Nephron progenitor cell (in vitro differentiated cells): ENCODE results near the gene SMARCB1.
A peak's percentile ranks its signal among the peaks of the same experiment; 100 is the strongest.

ENCODE experiments used
- DNase-seq: peaks from one replicate; pipeline ENCODE4 v3.0.0; 2021
- H3K27ac Mint-ChIP-seq: 2 replicates; pipeline ENCODE4 v1.8.0; 2021; ENCODE audit warnings: mild to moderate bottlenecking, moderate library complexity, mixed read lengths
- H3K27me3 Mint-ChIP-seq: 2 replicates; pipeline ENCODE4 v1.8.0; 2021; ENCODE audit warnings: mild to moderate bottlenecking, low read depth, mixed read lengths; ENCODE audit not compliant: poor library complexity
- H3K36me3 Mint-ChIP-seq: 2 replicates; pipeline ENCODE4 v1.8.0; 2021; ENCODE audit warnings: low read depth, mixed read lengths
- H3K4me1 Mint-ChIP-seq: 2 replicates; pipeline ENCODE4 v1.8.0; 2021; ENCODE audit warnings: mixed read lengths
- H3K4me3 Mint-ChIP-seq: 2 replicates; pipeline ENCODE4 v1.8.0; 2021; ENCODE audit warnings: mild to moderate bottlenecking, moderate library complexity, mixed read lengths
- H3K9me3 Mint-ChIP-seq: 2 replicates; pipeline ENCODE4 v1.8.0; 2021; ENCODE audit warnings: mild to moderate bottlenecking, moderate library complexity, mixed read lengths
- TF ChIP-seq, protein P1 (sequence below): fragments of 200-600 bp; sonication (generic); IDR thresholded peaks from 2 replicates; pipeline ENCODE4 v1.5.0; 2021; ENCODE audit warnings: antibody characterized with exemption

The SMARCB1 gene

DNA sequence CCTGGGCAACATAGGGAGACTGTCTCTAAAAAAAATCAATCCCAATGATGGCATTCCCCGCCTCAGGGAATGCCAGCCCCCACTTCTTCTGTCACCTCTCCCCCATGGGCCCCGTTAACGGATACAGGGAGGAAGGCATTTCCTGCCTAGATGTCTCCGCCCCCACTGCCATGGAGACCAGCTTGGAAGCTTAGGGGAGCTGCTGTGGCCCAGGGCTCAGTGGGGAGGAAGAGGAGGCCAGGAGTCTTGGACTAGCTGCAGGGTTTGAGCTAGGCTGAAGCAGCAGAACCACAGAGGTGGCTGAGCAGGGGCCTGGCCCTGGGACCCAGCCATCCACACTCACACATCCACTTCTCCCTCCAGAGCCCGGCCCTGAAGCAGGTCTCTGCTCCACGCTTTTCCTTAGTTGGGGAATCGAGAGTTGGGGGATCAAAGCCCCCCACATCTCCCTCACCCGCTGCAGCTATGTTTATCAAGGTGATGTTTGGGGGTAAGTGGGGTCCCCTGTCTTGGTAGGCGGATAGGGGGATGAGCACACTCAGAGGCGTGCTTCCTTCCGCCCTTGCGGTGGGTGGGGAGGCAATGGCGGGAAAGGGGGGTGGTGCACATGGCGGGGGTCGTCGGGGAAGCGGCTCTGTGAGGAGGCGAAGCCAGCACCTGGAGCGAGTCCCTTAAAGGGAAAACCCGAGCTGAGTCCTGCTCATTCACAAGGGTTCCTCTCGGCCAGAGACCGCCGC is 23.8 kb upstream of the SMARCB1 start, which contains the start of gene C22orf15:
Gene C22orf15 (plus strand): TSS at position 149 of the 737 bp plus-strand sequence. CDS start 317 bp downstream, at position 466.
- H3K27ac Mint-ChIP-seq: peak within 1 kb of the TSS; percentile 39

DNA sequence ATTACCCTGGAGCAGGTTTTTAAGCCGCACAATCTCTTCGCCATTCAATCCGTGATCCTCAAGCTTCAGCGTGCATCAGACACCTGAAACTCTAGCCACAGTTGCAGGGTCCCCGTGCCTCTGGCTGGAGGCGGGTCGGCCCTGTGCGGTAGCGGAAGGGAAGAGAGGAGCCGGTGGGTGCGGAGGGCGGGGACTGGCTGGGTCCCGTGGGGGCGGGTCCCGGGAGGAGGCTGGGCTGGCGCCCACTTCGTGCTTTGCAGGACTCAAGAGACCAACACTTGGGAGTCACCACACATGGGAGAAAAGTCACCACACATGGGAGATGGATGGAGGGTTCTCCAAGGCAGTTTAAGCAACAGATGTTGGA is 23.2 kb upstream of the SMARCB1 start:
- DNase-seq: peak; percentile 68
- peaks cover 46% of the 10 kb centered on the region for H3K4me1 Mint-ChIP-seq
- H3K9me3 Mint-ChIP-seq: no peaks in the 10 kb centered on the region
- no peak overlapping the region for H3K27ac Mint-ChIP-seq
- H3K27me3 Mint-ChIP-seq: peaks cover 3% of the 10 kb centered on the region
- TF ChIP-seq, protein P1, sequence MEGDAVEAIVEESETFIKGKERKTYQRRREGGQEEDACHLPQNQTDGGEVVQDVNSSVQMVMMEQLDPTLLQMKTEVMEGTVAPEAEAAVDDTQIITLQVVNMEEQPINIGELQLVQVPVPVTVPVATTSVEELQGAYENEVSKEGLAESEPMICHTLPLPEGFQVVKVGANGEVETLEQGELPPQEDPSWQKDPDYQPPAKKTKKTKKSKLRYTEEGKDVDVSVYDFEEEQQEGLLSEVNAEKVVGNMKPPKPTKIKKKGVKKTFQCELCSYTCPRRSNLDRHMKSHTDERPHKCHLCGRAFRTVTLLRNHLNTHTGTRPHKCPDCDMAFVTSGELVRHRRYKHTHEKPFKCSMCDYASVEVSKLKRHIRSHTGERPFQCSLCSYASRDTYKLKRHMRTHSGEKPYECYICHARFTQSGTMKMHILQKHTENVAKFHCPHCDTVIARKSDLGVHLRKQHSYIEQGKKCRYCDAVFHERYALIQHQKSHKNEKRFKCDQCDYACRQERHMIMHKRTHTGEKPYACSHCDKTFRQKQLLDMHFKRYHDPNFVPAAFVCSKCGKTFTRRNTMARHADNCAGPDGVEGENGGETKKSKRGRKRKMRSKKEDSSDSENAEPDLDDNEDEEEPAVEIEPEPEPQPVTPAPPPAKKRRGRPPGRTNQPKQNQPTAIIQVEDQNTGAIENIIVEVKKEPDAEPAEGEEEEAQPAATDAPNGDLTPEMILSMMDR: no peak
- H3K36me3 Mint-ChIP-seq: no peaks in the 10 kb centered on the region
- H3K4me3 Mint-ChIP-seq: peak overlapping the region; percentile 68

More for the DNA sequence above, 23.8 kb upstream of the SMARCB1 start, which contains the start of gene C22orf15:
- no peaks in the 10 kb centered on the region for H3K9me3 Mint-ChIP-seq
- DNase-seq: peak; percentile 54
- peaks cover 46% of the 10 kb centered on the region for H3K4me1 Mint-ChIP-seq
- TF ChIP-seq, protein P1: no peak
- no peaks in the 10 kb centered on the region for H3K36me3 Mint-ChIP-seq
- H3K4me3 Mint-ChIP-seq: peak within 1 kb of the TSS; percentile 68
- H3K27me3 Mint-ChIP-seq: peaks cover 4% of the 10 kb centered on the region

DNA sequence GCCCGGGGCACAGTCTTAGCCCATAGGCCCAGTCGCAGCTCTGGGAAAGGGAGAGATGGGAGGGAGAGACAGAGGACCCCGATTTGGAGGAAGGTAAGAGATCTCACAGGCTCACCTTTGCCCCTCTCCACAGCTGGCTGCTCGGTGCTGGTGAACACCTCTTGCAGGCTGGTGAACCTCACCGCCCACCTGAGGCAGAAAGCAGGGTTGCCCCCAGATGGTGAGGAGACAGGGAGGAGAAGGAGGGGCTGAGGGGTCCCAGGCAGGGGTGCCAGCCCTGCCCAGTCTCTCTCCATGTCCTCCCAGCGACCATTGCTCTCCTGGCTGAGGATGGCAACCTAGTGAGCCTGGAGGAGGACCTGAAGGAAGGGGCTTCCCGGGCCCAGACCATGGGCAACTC is 22.8 kb upstream of the SMARCB1 start:
- Mint-ChIP-seq H3K27me3 (no peaks in the 10 kb centered on the region), H3K9me3 (no peaks in the 10 kb centered on the region), H3K4me1 (peaks cover 48% of the 10 kb centered on the region), H3K27ac (no peak overlapping the region), H3K36me3 (no peaks in the 10 kb centered on the region), H3K4me3 (peak overlapping the region; percentile 68)
- no peak for DNase-seq
- TF ChIP-seq, protein P1: no peak

DNA sequence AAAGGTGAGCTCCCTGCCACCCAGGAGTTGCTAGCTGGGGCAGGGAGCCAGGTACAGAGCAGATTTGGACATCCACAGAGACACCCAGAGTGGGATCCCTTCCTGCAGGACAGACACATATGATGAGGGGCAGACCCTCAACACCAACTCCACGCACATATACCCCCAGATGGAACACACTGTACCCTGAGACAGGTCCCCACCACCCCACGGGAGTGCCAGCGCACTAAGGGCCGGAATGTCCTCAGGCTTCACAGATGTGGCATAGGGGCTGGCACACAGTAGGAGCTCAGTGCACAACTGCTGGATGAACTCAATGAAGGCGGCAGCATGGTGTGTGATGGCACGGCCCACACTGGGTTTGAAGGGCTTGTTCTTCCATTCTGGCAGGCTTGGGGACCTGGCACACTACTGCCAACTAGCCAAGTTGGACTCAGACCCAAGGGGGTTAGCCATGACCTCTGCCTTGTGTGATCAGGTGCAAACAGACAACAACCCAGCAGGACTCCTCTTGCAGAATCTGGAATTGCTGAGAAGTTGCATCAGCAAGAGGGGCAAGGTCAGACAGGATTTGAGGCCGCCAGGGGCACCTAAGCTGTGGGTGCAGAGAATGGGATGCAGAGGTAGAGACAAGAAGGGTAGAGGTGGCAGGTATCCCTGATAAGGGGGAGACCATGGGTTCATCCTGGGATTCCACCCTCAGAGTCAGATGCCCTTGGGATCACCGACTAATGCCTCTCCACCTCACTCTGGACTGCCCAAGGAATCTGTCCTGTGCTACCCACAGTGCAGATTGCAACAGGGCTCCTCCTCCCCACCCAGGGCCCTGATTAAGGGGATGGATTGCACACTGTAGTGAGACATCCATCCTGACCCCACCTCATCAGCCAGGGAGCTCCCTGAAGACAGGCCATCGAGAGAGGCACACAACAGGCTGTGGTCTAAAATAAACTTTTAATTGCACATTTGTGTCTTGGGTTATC is 21.6 kb upstream of the SMARCB1 start:
- Mint-ChIP-seq H3K4me1 (peaks cover 58% of the 10 kb centered on the region), H3K36me3 (no peaks in the 10 kb centered on the region), H3K9me3 (no peaks in the 10 kb centered on the region), H3K4me3 (no peak overlapping the region), H3K27me3 (peaks cover 6% of the 10 kb centered on the region), H3K27ac (no peak overlapping the region)
- DNase-seq: no peak
- TF ChIP-seq, protein P1: no peak

DNA sequence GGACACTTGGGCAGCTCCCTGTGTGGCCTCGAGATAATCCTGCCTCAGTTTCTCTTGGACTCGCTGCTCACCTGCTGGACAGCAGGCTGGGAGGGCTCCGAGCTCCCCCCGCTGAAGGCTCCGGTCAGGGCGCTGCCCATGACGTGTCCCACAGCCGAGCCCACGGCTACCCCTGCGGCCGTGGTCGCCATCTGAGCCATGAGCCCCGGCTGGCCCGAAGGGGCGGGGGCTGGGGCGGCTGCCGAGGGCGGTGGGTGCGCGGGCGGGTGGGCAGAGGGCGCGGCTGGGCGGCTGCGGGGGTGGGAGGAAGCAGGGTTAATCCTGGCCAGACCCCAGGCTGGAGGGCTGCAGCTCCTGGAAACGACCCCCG is 19.5 kb upstream of the SMARCB1 start:
- Mint-ChIP-seq H3K9me3 (no peaks in the 10 kb centered on the region), H3K4me1 (peaks cover 50% of the 10 kb centered on the region), H3K36me3 (no peaks in the 10 kb centered on the region), H3K4me3 (peak overlapping the region; percentile 88), H3K27me3 (peaks cover 6% of the 10 kb centered on the region), H3K27ac (no peak overlapping the region)
- DNase-seq: no peak
- TF ChIP-seq, protein P1: no peak
